HG03097 (cell line): ENCODE measurements around the gene HMGCS1.
"Not testable (repeated sequence)": the region's sequence is repeated elsewhere in the genome, so short reads cannot be mapped to it uniquely, and the experiment has no call there.

ENCODE experiments used
- ATAC-seq: cut with Tn5 transposase; IDR thresholded peaks from one replicate; pipeline ENCODE4 v1.9.1; 2021; ENCODE audit not compliant: unreplicated experiment, low FRiP score

HMGCS1 gene

GRCh38 chr5:43279548-43280274 is 33.5 kb downstream of the HMGCS1 start:
- no peak for ATAC-seq

- no peak for ATAC-seq
Measured at GRCh38 chr5:43275391-43275790, 37.8 kb downstream of the HMGCS1 start.

GRCh38 chr5:43274435-43275114 is 38.6 kb downstream of the HMGCS1 start:
- ATAC-seq, result no peak

GRCh38 chr5:43273552-43273951 is 39.7 kb downstream of the HMGCS1 start:
- no peak for ATAC-seq

GRCh38 chr5:43270645-43271044 is 42.6 kb downstream of the HMGCS1 start:
- ATAC-seq, result no peak

GRCh38 chr5:43268188-43268820 is 44.9 kb downstream of the HMGCS1 start:
- peak; percentile 62 for ATAC-seq

- not testable (repeated sequence) for ATAC-seq
Measured at GRCh38 chr5:43262269-43262668, 50.9 kb downstream of the HMGCS1 start.

- ATAC-seq, result no peak
Measured at GRCh38 chr5:43258116-43258515, 55.1 kb downstream of the HMGCS1 start.

- ATAC-seq, result peak; percentile 54
Measured at GRCh38 chr5:43256261-43256966, 56.8 kb downstream of the HMGCS1 start.

- no peak for ATAC-seq
Measured at GRCh38 chr5:43255704-43256103, 57.5 kb downstream of the HMGCS1 start.

- no peak for ATAC-seq
Measured at GRCh38 chr5:43251754-43252153, 61.5 kb downstream of the HMGCS1 start.

- no peak for ATAC-seq
Measured at GRCh38 chr5:43245724-43246385, 67.4 kb downstream of the HMGCS1 start.

- peak; percentile 48 for ATAC-seq
Measured at GRCh38 chr5:43244823-43245565, 68.2 kb downstream of the HMGCS1 start.

GRCh38 chr5:43243270-43243669 is 69.9 kb downstream of the HMGCS1 start:
- ATAC-seq, result no peak

GRCh38 chr5:43242196-43242595 is 71.0 kb downstream of the HMGCS1 start:
- no peak for ATAC-seq
